GM12801 (cell line): ENCODE data around the gene ARHGEF39.

ENCODE experiments used
- TF ChIP-seq, protein P1 (sequence below): IDR thresholded peaks from one replicate; pipeline ENCODE4 v1.5.1; 2011; ENCODE audit warnings: control low read depth; ENCODE audit not compliant: insufficient read length; ENCODE audit errors: extremely low read depth

Gene ARHGEF39

DNA sequence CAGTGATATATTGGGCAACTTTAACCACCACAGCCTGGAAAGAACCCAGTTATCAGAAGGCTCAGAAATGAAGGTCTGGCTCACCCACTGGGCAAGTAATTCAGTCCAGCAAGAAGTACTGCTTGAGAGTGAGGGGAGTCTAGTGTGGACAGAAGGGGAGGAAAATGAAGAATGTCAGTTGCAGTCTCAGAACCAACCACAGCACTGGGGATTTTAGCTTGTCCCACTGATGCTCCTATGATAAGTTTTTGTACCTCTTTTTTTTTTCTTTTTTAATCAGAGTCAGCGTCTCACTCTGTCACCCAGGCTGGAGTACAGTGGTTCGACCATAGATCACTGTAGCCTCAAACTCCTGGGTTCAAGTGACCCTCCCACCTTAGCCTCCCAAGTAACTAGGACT, 37.4 kb downstream of the ARHGEF39 start:
- TF ChIP-seq, protein P1, sequence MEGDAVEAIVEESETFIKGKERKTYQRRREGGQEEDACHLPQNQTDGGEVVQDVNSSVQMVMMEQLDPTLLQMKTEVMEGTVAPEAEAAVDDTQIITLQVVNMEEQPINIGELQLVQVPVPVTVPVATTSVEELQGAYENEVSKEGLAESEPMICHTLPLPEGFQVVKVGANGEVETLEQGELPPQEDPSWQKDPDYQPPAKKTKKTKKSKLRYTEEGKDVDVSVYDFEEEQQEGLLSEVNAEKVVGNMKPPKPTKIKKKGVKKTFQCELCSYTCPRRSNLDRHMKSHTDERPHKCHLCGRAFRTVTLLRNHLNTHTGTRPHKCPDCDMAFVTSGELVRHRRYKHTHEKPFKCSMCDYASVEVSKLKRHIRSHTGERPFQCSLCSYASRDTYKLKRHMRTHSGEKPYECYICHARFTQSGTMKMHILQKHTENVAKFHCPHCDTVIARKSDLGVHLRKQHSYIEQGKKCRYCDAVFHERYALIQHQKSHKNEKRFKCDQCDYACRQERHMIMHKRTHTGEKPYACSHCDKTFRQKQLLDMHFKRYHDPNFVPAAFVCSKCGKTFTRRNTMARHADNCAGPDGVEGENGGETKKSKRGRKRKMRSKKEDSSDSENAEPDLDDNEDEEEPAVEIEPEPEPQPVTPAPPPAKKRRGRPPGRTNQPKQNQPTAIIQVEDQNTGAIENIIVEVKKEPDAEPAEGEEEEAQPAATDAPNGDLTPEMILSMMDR = no peak

DNA sequence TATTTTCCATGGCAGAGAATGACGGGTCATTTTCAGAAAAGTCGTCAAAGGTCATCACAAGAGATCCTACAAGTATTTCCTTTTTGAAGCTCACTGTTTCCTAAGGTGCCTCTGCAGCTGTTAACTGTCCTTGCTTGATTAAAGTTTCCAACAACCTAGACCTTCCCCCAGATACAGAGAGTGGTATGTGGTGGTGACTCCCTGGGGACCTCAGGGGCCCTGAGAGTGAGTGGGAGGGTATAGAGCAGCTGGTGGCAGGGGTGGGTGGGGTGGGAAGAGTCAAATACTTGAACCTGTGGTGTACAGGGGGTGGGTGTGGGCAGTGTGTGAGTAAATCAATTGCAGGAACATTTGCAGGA, 45.2 kb downstream of the ARHGEF39 start:
- TF ChIP-seq, protein P1 = no peak

DNA sequence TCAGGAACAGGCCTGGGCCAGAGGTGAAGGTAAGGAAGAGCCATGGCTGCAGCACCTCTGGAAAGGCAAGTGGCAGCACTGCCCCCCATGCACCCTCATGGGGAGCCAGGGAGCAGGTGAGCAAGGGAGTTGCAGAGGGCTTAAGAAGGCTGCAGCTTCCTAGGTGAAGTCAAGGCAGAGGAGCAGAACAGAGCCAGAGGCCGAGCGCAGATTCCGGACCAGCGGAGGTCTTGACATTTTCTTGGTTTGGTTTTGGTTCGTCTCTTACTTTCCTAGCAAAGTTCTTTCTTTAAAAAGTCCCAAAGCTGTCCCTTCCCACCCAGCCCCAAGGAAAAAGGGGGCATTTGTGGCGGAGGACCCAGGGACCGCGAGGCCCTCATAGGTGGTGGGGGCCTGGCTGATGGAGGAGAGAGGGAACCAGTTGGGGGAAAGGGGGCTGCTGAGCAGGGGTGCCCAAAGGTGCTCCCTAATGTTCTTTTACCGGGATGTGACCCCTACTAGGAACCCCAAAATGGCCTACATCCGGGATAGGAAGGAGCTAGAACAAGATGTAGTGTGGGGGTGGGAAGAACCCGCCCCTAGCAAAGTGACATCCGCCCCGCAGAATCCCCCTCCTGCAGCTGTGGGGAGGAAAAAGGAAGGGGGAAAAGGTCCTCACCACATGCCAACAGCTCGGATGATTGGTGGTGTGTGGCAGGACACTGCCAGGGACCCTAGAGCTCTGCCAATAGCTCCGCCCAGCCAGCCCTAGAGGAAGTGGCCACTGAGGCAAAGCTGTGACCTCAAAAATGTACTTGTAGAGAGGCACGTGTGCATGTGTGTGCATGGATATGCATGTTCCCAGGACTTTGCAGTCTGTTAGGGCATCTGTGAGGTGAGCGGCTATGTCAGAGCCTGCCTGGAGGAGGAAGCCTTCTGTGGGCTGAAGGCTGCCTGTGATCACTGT, 45.9 kb downstream of the ARHGEF39 start:
- TF ChIP-seq, protein P1 = no peak

DNA sequence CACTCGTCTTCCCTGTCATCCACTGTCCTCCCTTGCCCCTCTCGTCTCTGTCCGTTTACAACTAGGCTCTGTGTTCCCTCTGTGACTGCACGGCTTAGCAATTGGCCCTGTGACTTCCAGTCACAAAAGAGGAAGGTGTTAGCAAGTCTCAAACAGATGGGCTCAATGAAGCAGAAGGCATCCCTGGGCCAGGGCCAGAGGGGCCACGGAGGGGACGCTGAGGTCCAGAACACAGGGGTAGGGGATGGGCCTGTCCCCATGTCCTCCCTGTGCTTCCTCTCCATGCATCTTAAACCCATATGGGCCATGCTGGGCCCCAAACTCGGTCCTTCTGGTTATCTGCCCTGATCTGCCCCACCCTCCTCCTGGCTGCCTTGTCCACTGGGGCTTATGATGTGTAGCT, 46.7 kb downstream of the ARHGEF39 start, which contains the start of gene CD72:
TSS of gene CD72 (minus strand) at position 89 of the 403 bp plus-strand sequence. CDS start 110 bp downstream, outside the sequence.
- TF ChIP-seq, protein P1 = no peak

DNA sequence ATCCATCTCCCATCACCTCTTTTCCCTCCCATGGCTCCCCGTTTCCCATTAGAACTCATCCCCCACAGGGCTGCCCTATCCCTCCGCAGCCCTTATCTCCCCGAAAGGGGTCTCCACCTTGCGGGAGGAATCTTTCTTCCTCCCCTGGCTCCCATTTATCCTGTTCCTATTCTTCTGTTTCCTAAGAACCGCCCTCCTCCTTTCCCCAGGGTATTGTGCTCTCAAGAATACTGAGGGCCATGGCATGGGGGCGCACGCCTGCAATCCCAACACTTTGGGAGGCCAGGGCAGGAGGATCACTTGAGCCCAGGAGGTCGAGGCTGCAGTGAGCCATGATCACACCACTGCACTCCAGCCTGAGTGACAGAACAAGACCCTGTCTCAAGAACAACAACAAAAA, 47.4 kb downstream of the ARHGEF39 start:
- TF ChIP-seq, protein P1 = no peak

DNA sequence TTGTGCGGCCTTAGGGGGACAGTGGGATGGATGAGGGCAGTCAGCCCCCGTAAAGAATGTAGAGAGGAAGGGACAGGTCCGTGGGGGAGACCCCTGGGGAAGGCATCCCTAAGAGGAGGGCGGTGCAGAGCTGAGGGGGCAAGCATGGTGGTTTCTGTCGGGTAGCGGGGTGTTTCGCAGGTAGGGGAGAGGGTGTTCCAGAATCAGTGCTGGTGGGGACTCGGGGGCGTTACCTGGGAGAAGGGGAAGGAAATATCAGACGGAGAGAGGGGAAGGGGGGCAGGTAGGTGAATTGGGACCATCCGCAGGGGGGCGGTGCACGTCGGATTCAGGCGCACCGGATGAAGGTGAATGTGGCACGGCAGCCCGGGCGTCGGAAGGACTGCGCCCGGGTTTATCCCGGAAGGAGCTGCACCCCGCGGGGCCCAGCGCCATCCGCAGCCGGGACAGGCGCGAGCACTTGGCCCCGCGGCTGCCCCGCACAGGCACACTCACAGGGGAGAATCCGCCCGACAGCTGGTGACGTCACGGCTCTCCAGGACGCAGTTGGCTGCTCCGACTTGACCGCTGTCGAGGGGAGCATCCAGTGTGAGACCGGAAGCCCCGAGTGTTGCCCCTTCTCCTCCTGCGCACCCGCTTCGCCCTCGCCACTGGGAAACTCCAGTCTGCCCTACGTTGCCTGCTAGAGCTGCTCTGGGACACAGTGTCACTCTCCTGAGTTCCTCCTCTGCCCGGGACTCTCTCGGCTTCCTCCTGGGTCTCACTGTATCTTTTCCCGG, 48.1 kb downstream of the ARHGEF39 start:
- TF ChIP-seq, protein P1 = no peak

DNA sequence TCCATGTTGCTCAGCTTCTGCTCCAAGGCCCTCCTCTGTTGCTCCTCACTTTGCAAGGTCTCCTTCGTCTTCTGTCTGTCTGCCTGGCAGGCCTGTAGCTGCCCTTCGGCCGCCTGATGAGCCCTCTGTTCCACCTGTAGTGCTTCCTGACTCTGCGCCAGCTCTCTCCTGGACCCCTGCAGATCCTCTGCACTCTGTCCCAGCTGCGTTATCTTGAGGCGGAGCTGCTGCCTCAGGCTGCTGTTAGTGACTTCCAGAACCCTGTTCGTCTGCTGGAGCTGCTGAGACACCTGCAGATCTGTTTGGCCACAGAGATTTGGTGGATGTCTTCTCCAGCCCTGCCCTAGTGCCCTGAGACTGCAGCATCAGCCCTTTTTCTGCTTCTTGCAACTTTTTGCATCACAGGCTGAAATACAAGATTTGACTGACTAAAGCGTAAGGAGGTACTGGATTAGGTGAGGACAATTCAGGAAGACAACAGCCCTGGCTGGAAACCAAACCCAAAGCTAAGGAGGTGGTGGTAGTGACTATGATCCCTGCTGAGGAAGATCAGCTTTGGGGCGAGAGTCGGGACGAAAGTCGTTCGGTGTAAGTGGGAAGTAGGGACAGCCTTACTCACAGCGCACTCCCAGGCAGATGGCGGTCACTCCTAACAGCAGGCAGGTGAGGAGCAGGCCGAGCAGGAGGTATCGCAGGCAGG, 48.9 kb downstream of the ARHGEF39 start:
- TF ChIP-seq, protein P1 = no peak
